Measurements from ENCODE around the gene CSRP1.
"Not testable (repeated sequence)": the region's sequence is repeated elsewhere in the genome, so short reads cannot be mapped to it uniquely, and the experiment has no call there.

Gene CSRP1

DNA sequence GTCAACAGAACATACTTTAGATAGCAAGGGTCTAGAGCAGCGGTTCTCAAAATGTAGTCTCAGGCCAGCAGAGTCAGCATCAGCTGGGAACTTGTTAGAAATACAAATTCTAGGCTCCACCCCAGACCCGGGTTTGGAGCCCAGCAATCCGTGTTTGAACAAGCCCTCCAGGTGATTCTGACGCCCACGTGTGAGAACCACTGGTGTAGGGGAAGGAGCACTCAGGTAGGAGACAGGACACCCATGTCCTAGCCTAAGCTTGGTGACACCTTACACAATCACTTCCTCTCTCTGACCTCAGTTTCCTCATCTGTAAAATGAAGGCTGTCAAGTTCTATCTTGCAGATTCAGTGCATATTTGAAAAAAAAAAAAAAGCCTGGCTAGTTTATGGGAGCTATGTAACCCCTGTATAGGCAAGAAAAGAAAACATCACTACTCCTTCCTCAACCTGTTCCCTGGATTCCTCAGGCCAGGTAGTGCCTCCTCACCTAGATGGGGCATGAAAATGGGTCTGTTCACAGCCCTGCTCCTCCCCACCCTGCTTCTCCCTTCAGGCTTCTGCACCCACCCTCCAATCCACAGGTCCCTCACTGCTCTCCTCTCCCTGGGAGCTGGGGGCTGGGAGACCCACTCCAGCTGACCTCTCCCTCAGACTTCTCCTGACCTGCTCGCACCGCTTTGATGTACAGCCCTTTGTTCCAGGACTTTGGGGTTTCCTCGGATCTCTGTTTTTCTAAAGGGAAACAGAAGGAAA lies 30.8 kb downstream of the CSRP1 start:
- DNase-seq: no peak

DNA sequence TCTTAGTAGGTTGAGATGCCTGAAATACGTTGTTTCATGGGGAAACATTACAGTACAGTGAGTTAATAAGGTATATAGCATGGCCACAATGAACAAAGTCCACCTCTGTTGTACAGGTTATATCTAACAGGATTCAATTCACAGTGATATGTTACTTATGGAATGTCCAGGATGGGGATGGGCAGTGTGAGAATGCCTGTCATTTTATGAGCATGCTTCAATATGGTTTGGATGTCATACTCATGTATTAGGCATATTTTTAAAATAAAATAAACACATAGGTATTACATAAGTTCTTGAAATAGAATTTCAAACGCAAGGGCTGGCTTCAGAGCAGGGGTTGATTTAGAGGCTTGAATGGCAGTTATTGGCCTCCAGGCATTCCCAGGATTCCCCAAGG lies 31.8 kb downstream of the CSRP1 start:
- no peak for DNase-seq

DNA sequence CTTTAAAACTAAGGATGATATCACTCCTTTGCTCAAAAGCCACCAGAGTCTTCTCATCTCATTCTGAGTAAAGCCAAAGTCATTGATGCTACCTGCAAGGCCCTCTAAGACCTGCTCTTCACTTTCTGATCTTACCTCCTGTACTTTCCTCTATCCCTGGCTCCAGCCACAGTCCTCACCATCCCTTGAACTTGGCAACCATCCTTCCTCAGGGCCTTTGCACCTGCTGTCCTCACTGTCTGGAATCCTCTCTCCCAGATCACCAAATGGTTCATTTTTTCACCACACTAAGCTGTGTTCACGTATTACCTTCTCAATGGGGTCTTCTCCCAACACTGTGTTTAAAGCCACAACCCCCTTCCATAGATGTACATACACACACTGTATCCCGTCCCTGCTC lies 33.6 kb downstream of the CSRP1 start:
- no peak for DNase-seq

DNA sequence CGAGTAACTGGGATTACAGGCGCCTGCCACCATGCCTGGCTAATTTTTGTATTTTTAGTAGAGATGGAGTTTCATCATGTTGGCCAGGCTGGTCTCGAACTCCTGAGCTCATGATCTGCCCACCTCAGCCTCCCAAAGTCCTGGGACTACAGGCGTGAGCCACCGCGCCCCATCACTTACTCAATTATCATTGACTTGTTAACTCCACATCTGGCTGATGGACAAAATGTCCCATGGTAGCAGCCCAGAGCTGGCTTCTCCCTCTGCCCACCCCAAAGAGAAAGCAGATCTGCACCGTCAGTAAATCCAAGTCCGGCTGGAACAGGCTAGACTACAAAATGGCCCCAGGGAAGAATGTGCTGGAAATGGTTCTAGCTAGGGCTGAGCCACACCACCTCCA lies 34.6 kb downstream of the CSRP1 start:
- not testable (repeated sequence) for DNase-seq

DNA sequence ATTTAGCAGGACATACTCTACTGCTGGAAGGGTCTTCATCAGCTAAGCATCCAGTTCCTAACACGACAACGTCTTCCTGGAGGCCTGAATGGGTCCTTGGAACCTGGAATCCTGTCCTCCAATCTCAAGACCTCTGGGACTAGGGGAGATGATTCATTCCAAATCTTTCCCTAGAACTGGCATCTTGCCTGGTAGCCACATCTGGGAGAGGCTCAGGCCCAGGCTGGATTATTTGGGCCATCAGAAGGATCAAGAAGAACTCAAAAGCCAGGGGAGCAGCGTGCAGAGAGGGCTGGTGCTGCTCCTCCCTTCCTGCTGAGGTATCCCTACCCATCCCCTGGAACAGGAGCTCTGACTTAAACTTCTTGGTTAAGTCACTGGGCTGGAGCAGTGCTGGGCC lies 35.2 kb downstream of the CSRP1 start:
- DNase-seq: no peak

DNA sequence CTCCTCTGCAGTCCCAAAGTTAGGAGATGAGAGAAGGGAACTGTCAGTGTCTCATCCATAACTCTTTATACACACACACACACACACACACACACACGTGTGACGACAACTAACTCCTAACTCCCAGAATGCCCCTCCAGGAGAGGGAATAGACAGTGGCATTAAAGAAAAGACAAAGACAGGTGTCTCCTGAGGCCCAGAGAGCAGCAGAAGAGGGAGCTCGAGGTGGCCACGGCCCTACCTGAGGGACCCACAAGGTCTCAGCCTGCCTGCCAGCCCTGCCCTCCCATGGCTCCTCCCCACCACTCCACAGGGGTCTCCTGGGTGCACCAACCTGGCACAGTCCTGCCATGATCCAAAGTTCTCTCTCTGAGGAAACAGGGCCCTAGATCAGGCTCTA lies 36.3 kb downstream of the CSRP1 start:
- DNase-seq: no peak

DNA sequence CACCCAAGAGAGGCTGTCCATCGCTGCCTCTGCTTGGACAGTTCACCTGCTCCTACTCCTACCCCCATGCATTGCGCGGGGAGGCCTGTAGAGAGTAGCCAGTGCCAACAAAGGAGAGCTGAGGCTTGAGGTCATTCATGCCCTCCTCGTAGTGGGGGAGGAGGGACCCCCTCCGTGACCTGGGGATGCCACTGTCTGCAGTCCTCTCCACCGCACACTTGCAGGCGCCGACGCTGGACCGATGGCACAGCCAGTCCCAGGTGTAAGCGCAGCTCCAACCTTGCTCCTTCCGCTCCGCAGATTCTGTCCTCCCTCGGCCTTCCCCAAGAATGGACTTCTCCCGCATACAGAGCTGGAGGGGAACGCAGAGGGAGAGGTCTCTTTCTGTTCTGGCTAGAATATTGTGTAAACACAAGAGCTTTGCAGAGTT lies 37.3 kb downstream of the CSRP1 start:
- no peak for DNase-seq

DNA sequence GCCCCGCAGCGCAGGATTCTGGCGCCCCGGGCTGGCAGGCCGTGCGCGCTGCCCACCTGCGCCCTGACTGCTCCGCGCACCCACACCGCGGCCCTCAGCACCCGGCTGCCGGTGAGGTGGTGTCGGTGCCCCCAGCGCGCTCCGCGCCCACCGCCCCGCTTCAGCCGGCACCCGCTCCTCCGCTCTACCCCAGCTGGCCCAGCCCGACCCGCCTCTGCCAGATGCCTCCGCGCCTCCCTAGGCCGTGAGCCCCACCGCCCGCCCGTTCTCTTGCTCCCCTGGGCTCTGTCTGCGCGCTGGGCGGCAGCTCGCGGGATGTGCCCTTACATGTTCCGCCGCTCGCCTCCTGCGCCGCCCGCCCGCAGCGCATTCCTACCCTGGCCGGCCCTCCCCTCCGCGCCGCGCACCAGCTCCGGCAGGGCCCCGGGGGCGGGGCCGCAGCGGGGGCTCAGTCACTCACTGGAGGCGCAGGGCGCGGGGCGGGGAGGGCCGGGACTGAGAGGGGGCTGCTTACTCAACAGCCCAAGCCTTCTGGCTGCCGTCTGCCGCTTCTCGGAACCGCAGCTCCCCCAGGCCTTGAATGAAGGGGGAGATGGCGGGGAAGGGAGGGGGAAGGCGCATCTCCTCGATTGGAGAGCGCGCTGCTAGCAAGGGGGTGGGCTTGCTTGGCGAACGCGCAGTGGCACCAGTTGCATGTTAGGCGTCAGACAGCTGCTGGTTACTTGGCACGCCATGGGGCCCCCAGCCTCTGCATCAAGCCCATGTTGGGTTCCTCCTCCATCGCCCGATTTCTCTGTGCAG lies 37.9 kb downstream of the CSRP1 start, which contains the start of gene PHLDA3:
TSS of gene PHLDA3 (minus strand) at position 345 of the 801 bp plus-strand sequence. CDS start 402 bp downstream, outside the sequence.
- DNase-seq: peak; percentile 89

DNA sequence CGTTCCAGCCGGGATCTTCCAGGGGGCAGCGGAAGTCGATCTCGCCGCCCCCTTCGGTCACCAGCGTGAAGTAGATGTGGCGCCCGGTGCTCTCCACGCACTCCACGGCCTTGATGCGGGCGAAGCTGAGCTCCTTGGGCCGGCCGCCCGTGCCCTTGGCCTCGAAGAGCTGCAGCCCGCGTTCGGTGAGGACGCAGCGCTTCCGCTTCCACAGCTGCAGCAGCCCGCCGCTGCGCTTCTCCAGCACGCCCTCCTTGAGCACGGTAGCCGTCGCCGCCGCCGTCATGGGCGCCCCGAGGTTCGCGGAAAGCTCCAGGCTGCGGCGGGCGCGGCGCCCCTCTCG lies 38.5 kb downstream of the CSRP1 start:
- DNase-seq: no peak

DNA sequence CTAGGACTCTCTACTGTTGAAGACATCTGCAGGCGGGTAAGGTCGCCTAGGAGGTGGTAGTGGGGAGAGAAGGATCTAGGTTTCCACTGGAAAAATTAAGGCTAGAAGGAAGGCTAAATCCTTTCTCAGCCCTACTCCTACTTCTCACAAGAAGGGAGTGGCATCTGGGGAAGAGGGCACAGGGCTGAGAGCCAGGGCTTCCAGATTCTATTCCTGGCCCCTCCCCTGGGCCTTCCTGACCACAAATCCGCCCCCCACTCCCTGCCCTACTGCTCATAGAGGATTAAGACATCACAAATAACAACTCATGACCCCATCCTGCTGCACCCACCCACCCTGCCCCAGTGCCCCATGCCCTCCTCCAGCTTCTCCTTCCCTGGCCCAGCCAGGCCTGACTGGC lies 40.4 kb downstream of the CSRP1 start:
- DNase-seq: no peak

DNA sequence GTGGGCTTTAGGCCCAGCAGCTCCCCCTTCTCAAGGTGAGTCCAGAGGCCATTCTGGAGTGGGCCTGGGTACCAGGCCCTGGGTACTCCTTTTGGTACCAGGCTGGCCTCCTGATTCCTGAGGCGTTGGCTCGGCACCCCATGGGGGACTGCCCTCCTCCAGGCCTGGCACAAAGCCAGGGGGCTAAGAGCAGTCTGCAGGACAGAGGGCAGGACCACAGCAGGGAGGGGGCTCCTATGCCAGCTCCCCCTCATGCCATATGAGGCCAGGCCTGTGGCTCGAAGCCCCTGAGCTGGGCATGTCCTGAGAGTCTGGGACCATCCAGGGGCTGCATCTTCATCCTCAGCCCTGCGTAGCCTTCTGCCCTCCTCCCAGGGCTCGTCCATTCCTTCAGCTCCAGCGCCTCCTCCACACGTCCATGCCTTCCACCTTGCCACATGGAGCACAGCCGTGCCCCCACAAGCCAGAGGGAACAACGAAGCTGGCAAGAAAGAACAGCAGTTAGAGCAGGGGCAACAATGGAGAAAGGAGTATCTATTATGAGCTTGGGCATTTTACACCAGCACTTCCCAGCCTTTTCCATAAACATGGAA lies 41.1 kb downstream of the CSRP1 start:
- no peak for DNase-seq

DNA sequence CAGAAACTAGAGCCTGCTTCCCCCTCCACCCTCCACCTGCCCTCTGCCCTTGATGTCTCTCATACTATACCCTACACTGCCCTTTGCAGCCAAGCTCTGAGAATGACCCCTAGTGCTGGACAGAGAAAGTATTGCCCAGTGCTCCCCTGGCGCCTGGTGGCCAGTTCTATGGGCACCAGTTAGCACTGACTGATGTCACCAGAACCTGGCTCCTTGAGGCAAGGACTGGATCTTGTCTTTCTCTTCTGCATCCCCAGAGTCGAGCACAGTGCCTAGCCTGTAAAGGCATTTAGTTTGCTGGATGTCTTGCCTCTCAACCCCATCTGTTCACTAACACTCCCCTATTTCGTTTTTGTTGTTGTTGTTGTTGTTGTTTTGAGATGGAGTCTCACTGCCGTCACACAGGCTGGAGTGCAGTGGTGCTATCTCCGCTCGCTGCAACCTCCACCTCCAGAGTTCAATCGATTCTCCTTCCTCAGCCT lies 43.8 kb downstream of the CSRP1 start:
- no peak for DNase-seq

DNA sequence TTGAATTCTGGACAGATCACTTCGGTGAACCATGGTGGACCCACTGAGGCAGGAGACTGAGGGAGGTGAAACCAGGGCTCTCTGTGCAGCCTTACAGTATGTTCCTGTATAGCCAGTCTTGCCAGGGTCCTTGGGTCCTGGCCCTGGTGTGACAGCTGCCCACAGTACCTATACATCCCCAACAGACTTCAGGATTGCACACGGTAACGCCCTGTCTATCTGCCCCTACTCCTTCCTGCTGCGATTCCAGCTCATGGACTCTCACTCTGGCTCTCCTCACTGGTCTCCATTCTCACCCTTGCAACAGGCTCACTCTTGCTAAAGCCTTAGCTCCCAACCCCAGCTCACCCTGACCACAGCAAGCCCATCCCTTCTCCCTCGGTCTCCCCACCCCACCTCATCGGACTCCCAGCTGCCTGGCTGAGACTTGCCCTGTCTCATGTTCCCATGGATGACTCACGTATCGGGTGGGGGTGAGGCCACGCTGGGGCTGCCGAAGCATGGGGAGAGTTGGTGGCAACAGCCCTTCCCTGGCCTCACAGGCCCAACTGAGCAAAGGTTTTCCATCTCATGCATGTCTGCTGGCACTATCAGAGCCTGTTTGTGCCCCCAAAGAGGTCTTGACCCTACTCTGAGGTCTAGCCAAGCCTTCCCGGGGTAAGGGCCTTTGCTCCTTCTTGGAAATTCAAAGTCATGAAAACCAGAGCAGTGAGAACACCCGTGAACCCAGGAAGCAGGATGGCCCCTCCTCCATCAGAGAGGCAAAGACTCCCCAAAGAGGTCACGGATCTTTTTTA lies 45.1 kb downstream of the CSRP1 start:
- DNase-seq: no peak

DNA sequence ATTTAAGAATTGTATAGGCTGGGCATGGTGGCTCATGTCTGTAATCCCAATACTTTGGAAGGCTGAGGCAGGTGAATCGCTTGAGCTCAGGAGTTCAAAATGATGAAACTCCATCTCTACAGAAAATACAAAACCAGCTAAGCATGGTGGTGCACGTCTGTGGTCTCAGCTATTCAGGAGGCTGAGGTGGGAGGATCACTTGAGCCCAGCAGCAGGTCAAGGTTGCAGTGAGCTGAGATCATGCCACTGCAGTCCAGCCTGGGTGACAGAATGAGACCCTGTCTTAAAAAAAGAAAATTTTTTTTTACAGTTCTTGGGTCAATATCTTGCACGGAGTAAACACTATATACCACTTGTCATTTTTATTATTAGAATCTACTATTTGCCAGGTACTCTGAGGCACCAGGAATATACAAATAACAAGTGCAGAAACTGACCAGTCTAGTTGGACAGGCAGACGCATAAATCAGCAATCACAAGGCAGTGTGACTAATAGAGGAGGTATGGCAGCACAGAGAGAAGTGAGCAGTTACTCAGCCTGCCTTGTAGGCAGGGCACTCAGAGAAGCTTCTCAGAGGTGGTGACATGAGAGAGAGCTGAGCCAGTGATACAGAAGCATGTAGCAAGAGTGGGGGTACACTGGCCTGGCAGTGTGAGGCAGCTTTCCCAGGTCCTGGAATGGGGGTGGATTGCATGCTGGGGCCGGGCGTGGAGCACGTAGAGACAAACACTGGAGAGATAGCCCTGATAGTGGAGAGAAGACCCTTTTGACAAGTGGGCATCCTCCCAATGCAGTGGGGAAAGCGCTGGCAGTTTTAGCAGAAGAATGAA lies 45.9 kb downstream of the CSRP1 start:
- no peak for DNase-seq

DNA sequence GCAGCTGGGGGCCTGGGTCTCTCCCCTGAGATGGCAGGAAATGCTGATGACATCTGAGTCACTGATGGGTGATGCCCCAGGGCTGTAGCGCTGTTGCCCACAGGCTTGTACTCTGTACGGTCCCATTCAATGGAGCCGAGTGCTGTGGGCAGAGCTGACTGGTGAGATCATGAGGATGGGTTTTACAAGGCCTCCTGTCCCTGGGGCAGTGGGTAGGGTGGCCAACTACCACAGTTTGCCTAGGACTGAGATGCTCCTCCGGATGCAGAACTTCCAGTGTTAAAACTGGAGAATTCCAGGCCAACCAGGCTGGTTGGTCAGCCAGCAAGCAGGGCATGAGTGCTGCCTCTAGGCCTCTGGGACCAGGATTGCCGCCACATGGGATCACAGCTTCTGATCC lies 47.1 kb downstream of the CSRP1 start:
- no peak for DNase-seq

DNA sequence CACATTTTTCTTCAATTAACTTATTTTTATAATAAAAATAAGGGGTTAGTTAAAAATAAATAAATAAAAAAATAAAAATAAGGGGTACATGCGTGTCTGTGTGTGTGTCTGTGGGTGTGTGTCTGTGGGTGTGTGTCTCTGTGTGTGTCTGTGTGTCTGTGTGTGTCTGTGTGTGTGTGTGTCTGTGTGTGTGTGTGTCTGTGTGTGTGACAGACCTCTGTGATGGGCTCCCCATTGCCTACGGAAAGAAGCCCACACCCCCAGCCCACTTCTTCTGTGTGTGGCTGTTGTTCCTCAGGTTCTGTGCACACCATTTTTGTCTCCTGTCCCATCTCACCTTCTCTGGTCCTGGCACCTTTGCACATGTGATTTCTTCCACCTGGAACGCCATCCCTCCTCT lies 47.9 kb downstream of the CSRP1 start:
- DNase-seq: no peak

DNA sequence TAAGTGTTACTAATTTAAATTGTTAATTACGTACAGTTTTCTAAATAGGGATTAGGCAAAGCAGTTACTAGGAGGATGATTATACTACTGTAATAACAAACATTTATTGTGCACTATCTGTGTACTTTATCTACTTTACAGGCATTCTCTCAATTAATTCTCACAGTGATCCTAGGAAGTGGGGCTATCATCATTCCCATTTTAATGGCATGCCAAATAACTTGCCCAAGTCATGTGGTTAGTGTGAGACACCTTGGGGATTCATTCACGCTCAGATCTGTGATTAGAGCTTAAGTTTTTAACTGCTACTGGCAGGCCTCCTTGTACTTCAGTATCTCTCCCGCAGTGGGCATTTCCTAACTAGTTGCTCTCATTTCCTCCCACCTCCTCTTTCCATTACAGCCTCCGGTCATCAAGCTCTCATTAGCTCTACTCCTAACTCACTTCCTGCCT lies 49.4 kb downstream of the CSRP1 start:
- DNase-seq: no peak

DNA sequence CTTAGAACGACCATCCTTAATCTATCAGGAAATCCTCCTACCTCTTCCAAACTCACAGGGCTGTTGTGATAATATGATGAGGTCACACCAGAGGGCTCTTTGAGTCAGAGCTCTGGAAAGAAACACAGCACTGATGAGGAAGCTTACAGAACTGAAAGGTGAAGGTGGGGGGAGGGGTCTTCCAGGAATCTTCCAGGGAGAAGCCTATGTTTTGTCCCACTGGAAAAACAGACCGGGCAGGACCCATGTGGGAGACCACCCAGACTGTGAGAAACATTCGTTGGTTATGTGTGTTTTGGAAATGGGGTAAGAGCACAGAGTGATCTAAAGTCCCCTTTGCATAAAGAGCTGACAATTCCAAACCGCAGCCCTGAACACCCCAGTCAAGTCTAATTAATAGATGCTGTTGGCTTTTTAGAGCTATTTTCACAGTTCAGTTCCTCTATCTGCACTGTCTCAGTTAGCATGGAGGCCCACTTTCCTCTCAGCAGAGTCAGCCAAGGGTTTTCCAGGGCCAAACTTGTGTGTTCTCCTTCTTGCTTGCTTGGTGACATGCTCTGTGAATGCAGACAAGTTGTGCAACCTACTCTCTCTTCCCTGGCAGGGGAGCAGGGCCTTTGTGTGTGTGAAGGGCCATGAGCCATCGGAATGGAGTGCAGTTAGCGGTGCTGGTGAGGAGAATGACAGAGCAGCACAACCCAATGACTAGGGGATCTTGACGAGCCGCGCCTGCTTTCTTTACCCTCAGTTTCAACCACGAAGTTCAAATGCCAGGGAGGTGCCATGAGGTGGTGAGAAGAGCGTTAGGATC lies 50.2 kb downstream of the CSRP1 start:
- DNase-seq: no peak

DNA sequence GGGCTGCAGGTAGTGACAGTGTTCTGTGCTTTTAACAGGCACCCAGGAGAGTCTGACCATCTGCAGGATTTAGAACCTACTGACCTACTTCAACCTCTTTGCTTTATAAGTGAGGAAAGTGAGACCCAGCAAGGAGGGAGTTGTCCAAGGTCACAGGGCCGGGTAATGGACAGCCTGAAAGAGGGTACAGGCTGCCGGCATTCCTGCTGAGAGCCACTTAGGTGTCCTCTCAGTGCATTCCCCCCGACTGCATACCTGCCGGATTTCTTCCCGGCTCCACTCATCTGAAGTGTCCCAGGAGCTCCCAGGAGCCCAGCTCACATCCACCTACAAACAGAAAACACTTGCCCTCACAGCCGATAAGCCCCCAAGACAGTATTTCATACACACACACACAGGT lies 51.8 kb downstream of the CSRP1 start:
- no peak for DNase-seq

DNA sequence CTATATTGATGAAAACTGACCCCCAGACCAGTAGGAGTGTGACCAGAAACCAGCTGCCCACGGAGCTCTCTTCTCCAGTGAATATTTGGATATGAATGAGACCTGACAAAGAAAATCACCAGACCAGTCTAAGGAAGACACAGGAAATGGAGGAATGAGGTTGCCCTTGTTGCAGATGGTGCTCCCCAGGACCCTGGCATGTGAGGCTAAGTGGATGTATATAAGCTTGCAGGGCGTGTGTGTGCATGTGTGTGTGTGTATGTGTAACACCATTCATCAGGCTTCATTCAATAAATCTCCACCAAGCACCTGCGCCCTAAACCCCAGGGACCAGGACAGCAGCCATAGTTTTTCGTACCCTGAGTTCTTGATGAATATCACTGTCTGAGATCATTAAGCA lies 52.3 kb downstream of the CSRP1 start:
- DNase-seq: no peak

DNA sequence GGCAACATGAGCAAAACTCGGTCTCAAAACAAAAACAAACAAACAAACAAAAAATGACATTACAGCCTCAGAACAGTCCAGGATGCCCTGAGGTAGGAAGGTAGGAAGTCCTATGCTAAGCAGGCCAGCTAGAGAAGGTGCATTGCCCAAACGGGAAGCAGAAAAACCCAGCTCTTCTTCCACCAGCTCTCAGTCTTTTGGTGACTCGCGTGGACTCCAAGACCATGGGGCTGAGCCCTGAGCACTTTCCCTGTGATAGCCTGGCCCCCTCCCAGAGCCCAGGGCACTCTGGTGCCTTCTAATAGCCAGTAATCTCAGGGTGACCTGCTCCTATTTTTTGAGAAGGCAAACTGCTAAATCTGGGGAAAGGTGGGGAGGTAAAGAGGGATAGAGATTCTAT lies 54.1 kb downstream of the CSRP1 start:
- DNase-seq: no peak

Measured in NCI-H1694 treated with DMSO at 0.1 percent for 48 hours (cell line).